Mesendoderm (in vitro differentiated cells): Measurements from ENCODE around the gene NOX4. TPM values are rescaled to one million over a fixed set of nuclear protein-coding genes. Genes with fewer than 3 reads are reported as not detected.
A peak's percentile ranks its signal among the peaks of the same experiment; 100 is the strongest.

Source experiments
- DNase-seq: peaks from one replicate; pipeline ENCODE4 v3.0.0; 2013
- H2AK5ac ChIP-seq: 2 replicates; pipeline ENCODE4 v1.6.1; 2013; ENCODE audit warnings: low read length, inconsistent platforms
- H2BK120ac ChIP-seq: 2 replicates; pipeline ENCODE4 v1.6.1; 2013; ENCODE audit warnings: low read depth, mild to moderate bottlenecking, low read length, moderate library complexity, mixed read lengths
- H2BK15ac ChIP-seq: replicated peaks from 2 replicates; pipeline ENCODE4 v1.6.1; 2013; ENCODE audit warnings: low read depth, mild to moderate bottlenecking, moderate library complexity
- H2BK5ac ChIP-seq: 2 replicates; pipeline ENCODE4 v1.6.1; 2013; ENCODE audit warnings: low read length, inconsistent platforms
- H3K18ac ChIP-seq: 2 replicates; pipeline ENCODE4 v1.6.1; 2013; ENCODE audit warnings: mild to moderate bottlenecking, low read length, mixed read lengths
- H3K23ac ChIP-seq: one replicate; pipeline ENCODE4 v1.6.1; 2013; ENCODE audit warnings: low read length
- H3K27ac ChIP-seq: 2 replicates; pipeline ENCODE4 v1.5.1; 2013; ENCODE audit warnings: low read depth, mild to moderate bottlenecking, inconsistent platforms, low read length, moderate library complexity
- H3K27me3 ChIP-seq: 2 replicates; pipeline ENCODE4 v1.6.1; 2013; ENCODE audit warnings: low read length, control low read depth, mild to moderate bottlenecking, inconsistent platforms; ENCODE audit not compliant: insufficient read depth, poor library complexity
- H3K36me3 ChIP-seq: 2 replicates; pipeline ENCODE4 v1.6.1; 2013; ENCODE audit warnings: low read length, inconsistent platforms; ENCODE audit not compliant: control insufficient read depth, insufficient read depth
- H3K4ac ChIP-seq: one replicate; pipeline ENCODE4 v1.6.1; 2013; ENCODE audit warnings: low read depth, mild to moderate bottlenecking, low read length, moderate library complexity
- H3K4me1 ChIP-seq: 2 replicates; pipeline ENCODE4 v1.6.1; 2013; ENCODE audit warnings: low read depth, low read length, inconsistent platforms; ENCODE audit not compliant: control insufficient read depth
- H3K4me2 ChIP-seq: 2 replicates; pipeline ENCODE4 v1.6.1; 2013; ENCODE audit warnings: low read length
- H3K4me3 ChIP-seq: 2 replicates; pipeline ENCODE4 v1.5.1; 2013; ENCODE audit warnings: mild to moderate bottlenecking, low read length
- H3K56ac ChIP-seq: one replicate; pipeline ENCODE4 v1.6.1; 2013; ENCODE audit warnings: low read length
- H3K79me1 ChIP-seq: 2 replicates; pipeline ENCODE4 v1.6.1; 2013; ENCODE audit warnings: low read length, inconsistent platforms
- H3K79me2 ChIP-seq: 2 replicates; pipeline ENCODE4 v1.6.1; 2013; ENCODE audit warnings: mild to moderate bottlenecking, low read length; ENCODE audit not compliant: control insufficient read depth, insufficient read depth
- H3K9ac ChIP-seq: 2 replicates; pipeline ENCODE4 v1.6.1; 2013; ENCODE audit warnings: low read length, inconsistent platforms
- H4K5ac ChIP-seq: one replicate; pipeline ENCODE4 v1.6.1; 2013; ENCODE audit warnings: low read length
- H4K8ac ChIP-seq: one replicate; pipeline ENCODE4 v1.6.1; 2013; ENCODE audit warnings: low read depth, mild to moderate bottlenecking, control low read depth, low read length, moderate library complexity
- WGBS: extraction: QIAGEN DNeasy Blood & Tissue Kit; methylation state at CpG from one replicate; pipeline ENCODE4 v1.1.7; 2013; ENCODE audit warnings: low lambda C conversion rate, missing lambda C conversion rate; ENCODE audit not compliant: insufficient coverage; ENCODE audit errors: extremely low coverage; 5-methylcytosine and 5-hydroxymethylcytosine counted together
- polyA plus RNA-seq, 2 experiments: library from polyadenylated mRNA; stranded (reverse); fragments of 200-250 nt; gene quantifications; one replicate each; pipeline ENCODE4 v1.2.3, GENCODE V29; 2013

NOX4 gene
- 2.8 TPM for polyA plus RNA-seq (2013, experiment 1 of 2)
- 2.9 TPM for polyA plus RNA-seq (2013, experiment 2 of 2)

GRCh38 chr11:89490981-89491690 is at the start of gene NOX4:
Gene NOX4, minus strand, starts transcription at chr11:89491375. Its CDS starts 129 bp downstream, at chr11:89491246.
- Histone ChIP-seq H4K5ac (no peak within 1 kb of the TSS), H2AK5ac (no peak within 1 kb of the TSS), H3K4ac (peak within 1 kb of the TSS; percentile 73), H2BK120ac (peak within 1 kb of the TSS; percentile 98), H2BK15ac (peak within 1 kb of the TSS; percentile 80), H3K27me3 (no peaks in the 10 kb centered on the region), H3K27ac (peak within 1 kb of the TSS; percentile 55), H3K23ac (no peak within 1 kb of the TSS), H3K56ac (peak within 1 kb of the TSS; percentile 74), H4K8ac (peak within 1 kb of the TSS; percentile 99), H3K79me2 (no peaks in the 10 kb centered on the region), H3K79me1 (no peaks in the 10 kb centered on the region), H3K4me2 (peak within 1 kb of the TSS; percentile 54), H2BK5ac (peak within 1 kb of the TSS; percentile 49), H3K9ac (peak within 1 kb of the TSS; percentile 78), H3K4me1 (peaks cover 2% of the 10 kb centered on the region), H3K36me3 (no peaks in the 10 kb centered on the region), H3K4me3 (peak within 1 kb of the TSS; percentile 7), H3K18ac (peak within 1 kb of the TSS; percentile 97)
- no CpG with 5 or more reads among the region's 51 CpGs for WGBS
- DNase-seq = peak; percentile 78

- no peaks in the 10 kb centered on the region for H3K79me1 ChIP-seq
- H3K36me3 ChIP-seq = no peaks in the 10 kb centered on the region
- H2BK120ac ChIP-seq = no peak overlapping the region
- DNase-seq = no peak
- no peaks in the 10 kb centered on the region for H3K27me3 ChIP-seq
- no peak overlapping the region for H2AK5ac ChIP-seq
- H3K79me2 ChIP-seq = no peaks in the 10 kb centered on the region
- H3K56ac ChIP-seq = no peak overlapping the region
- no peak overlapping the region for H4K5ac ChIP-seq
- no peak overlapping the region for H3K4me3 ChIP-seq
- H4K8ac ChIP-seq = no peak overlapping the region
- H2BK5ac ChIP-seq = no peak overlapping the region
- H3K27ac ChIP-seq = no peak overlapping the region
- H3K4me1 ChIP-seq = no peaks in the 10 kb centered on the region
- no peak overlapping the region for H3K23ac ChIP-seq
- H3K18ac ChIP-seq = no peak overlapping the region
- no peak overlapping the region for H3K4ac ChIP-seq
- H3K9ac ChIP-seq = no peak overlapping the region
- H2BK15ac ChIP-seq = no peak overlapping the region
- WGBS = no CpG with 5 or more reads among the region's 1 CpG
- no peak overlapping the region for H3K4me2 ChIP-seq
Observed at GRCh38 chr11:89540826-89541225, 49.7 kb upstream of the NOX4 start.

- no CpG with 5 or more reads among the region's 1 CpG for WGBS
- no peaks in the 10 kb centered on the region for H3K4me1 ChIP-seq
- H3K79me1 ChIP-seq = no peaks in the 10 kb centered on the region
- H3K56ac ChIP-seq = no peak overlapping the region
- no peak overlapping the region for H3K4me2 ChIP-seq
- H3K27ac ChIP-seq = no peak overlapping the region
- no peaks in the 10 kb centered on the region for H3K79me2 ChIP-seq
- no peak overlapping the region for H3K4me3 ChIP-seq
- H3K27me3 ChIP-seq = no peaks in the 10 kb centered on the region
- no peak overlapping the region for H3K4ac ChIP-seq
- no peak overlapping the region for H2BK15ac ChIP-seq
- no peak overlapping the region for H2AK5ac ChIP-seq
- H3K36me3 ChIP-seq = no peaks in the 10 kb centered on the region
- no peak overlapping the region for H3K9ac ChIP-seq
- DNase-seq = no peak
- no peak overlapping the region for H3K18ac ChIP-seq
- no peak overlapping the region for H4K8ac ChIP-seq
- no peak overlapping the region for H2BK5ac ChIP-seq
- H4K5ac ChIP-seq = no peak overlapping the region
- no peak overlapping the region for H3K23ac ChIP-seq
- H2BK120ac ChIP-seq = no peak overlapping the region
Observed at GRCh38 chr11:89537936-89538335, 46.8 kb upstream of the NOX4 start.

- Histone ChIP-seq H3K79me1 (no peaks in the 10 kb centered on the region), H2BK5ac (no peak overlapping the region), H2AK5ac (no peak overlapping the region), H3K4me1 (no peaks in the 10 kb centered on the region), H4K8ac (no peak overlapping the region), H3K4me3 (no peak overlapping the region), H4K5ac (no peak overlapping the region), H3K18ac (no peak overlapping the region), H3K56ac (no peak overlapping the region), H3K23ac (no peak overlapping the region), H3K79me2 (no peaks in the 10 kb centered on the region), H3K27me3 (no peaks in the 10 kb centered on the region), H3K4me2 (no peak overlapping the region), H2BK120ac (no peak overlapping the region), H3K27ac (no peak overlapping the region), H3K4ac (no peak overlapping the region), H3K9ac (no peak overlapping the region), H3K36me3 (no peaks in the 10 kb centered on the region), H2BK15ac (no peak overlapping the region)
- no peak for DNase-seq
- no CpG with 5 or more reads among the region's 1 CpG for WGBS
Observed at GRCh38 chr11:89536926-89537325, 45.8 kb upstream of the NOX4 start.

- Histone ChIP-seq H3K4me1 (no peaks in the 10 kb centered on the region), H4K5ac (no peak overlapping the region), H4K8ac (no peak overlapping the region), H2AK5ac (no peak overlapping the region), H3K9ac (no peak overlapping the region), H3K79me1 (no peaks in the 10 kb centered on the region), H3K4me2 (no peak overlapping the region), H3K56ac (no peak overlapping the region), H3K27me3 (no peaks in the 10 kb centered on the region), H3K18ac (no peak overlapping the region), H3K36me3 (no peaks in the 10 kb centered on the region), H2BK15ac (no peak overlapping the region), H3K4ac (no peak overlapping the region), H3K4me3 (no peak overlapping the region), H3K79me2 (no peaks in the 10 kb centered on the region), H3K23ac (no peak overlapping the region), H2BK120ac (no peak overlapping the region), H2BK5ac (no peak overlapping the region), H3K27ac (no peak overlapping the region)
- DNase-seq = no peak
- no CpG with 5 or more reads among the region's 4 CpGs for WGBS
Observed at GRCh38 chr11:89535221-89535620, 44.0 kb upstream of the NOX4 start.
